ENCODE data around the gene PEAR1.

Gene PEAR1, protein sequence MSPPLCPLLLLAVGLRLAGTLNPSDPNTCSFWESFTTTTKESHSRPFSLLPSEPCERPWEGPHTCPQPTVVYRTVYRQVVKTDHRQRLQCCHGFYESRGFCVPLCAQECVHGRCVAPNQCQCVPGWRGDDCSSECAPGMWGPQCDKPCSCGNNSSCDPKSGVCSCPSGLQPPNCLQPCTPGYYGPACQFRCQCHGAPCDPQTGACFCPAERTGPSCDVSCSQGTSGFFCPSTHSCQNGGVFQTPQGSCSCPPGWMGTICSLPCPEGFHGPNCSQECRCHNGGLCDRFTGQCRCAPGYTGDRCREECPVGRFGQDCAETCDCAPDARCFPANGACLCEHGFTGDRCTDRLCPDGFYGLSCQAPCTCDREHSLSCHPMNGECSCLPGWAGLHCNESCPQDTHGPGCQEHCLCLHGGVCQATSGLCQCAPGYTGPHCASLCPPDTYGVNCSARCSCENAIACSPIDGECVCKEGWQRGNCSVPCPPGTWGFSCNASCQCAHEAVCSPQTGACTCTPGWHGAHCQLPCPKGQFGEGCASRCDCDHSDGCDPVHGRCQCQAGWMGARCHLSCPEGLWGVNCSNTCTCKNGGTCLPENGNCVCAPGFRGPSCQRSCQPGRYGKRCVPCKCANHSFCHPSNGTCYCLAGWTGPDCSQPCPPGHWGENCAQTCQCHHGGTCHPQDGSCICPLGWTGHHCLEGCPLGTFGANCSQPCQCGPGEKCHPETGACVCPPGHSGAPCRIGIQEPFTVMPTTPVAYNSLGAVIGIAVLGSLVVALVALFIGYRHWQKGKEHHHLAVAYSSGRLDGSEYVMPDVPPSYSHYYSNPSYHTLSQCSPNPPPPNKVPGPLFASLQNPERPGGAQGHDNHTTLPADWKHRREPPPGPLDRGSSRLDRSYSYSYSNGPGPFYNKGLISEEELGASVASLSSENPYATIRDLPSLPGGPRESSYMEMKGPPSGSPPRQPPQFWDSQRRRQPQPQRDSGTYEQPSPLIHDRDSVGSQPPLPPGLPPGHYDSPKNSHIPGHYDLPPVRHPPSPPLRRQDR

DNA sequence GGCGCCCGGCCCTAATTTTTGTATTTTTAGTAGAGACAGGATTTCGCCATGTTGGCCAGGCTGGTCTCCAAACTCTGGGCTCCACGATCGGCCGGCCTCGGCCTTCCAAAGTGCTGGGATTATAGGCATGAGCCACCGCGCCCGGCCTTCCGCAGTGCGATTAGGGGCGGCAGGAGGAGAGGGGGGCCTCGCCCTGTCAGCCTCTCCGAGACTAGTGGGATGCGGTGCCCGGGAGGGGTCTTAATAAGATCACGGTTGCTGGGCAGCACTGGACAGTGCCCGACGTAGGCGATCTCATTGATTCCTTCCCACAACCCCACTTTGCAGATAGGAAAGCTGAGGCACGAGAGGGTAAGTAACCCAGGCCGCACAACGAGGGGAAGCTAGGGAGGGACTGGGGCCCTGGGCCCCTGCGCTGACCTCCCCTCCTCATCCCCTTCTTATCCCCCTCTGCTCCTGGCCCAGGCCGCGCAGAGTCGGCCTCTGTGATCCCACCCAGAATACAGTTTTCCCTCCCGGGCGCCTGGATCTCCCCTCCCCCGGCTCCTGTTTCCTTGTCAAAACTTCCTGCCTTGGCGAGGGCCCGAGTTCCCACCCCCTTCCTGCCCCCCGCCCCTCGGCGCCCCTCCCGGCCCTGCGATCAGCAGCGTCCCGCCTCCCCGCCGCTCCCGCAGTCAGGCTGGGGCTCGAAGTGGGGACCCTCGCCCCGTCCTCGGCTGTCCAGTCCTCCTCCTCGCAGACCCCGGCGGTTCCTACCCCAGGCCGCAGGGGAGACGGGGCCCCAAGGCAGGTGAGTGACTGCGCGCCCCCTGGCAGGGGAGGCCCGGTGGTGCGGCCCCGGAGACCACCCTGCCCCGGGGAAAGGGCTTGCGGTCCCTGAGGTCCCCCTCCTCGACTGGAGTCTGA lies at the start of gene PEAR1:
TSS of gene PEAR1 (plus strand) at position 671 of the 906 bp plus-strand sequence. CDS start 10,209 bp downstream, outside the sequence.
- no peaks in the 10 kb centered on the region for H3K36me3 ChIP-seq
- peak within 1 kb of the TSS in 1 of 2 experiments; percentile 40 for H3K4me3 ChIP-seq (ENCODE audit: low read depth in 1 of 2, low read length in 1 of 2)
- peaks cover 18 to 21% of the 10 kb centered on the region in 2 experiments for H3K4me1 ChIP-seq (ENCODE audit: control insufficient read depth in 1 of 2, insufficient read depth in 1 of 2, low read depth in 1 of 2, low read length in 1 of 2)
- TF ChIP-seq, protein P1, sequence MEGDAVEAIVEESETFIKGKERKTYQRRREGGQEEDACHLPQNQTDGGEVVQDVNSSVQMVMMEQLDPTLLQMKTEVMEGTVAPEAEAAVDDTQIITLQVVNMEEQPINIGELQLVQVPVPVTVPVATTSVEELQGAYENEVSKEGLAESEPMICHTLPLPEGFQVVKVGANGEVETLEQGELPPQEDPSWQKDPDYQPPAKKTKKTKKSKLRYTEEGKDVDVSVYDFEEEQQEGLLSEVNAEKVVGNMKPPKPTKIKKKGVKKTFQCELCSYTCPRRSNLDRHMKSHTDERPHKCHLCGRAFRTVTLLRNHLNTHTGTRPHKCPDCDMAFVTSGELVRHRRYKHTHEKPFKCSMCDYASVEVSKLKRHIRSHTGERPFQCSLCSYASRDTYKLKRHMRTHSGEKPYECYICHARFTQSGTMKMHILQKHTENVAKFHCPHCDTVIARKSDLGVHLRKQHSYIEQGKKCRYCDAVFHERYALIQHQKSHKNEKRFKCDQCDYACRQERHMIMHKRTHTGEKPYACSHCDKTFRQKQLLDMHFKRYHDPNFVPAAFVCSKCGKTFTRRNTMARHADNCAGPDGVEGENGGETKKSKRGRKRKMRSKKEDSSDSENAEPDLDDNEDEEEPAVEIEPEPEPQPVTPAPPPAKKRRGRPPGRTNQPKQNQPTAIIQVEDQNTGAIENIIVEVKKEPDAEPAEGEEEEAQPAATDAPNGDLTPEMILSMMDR (IDR thresholded peaks at IDR 0.05) = no peak
- no peaks in the 10 kb centered on the region for H3K9me3 ChIP-seq
- H3K27me3 ChIP-seq = peaks cover 93% of the 10 kb centered on the region
- H3K27ac ChIP-seq = no peak within 1 kb of the TSS

DNA sequence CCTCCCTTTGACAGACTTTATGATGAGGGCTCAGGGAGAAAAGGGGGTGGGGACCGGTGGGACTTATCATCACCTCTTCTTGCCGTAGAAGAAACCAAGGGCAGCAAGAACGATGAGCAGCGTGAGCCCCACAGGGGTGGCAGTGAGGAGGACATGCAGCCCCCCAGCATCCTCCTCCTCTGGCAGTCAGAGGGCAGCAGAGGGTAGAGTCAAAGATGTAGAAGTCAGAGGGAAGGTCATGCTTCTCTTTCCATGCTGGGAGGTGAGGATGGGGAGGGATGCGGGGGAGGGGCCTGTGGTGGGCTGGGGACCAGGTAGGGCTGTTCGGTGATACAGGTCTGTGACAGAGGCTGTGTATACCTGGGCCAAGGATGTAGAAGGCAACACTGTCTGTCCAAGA lies 49.4 kb upstream of the PEAR1 start:
- no peaks in the 10 kb centered on the region for H3K9me3 ChIP-seq
- H3K4me1 ChIP-seq (ENCODE audit: control insufficient read depth in 1 of 2, insufficient read depth in 1 of 2, low read depth in 1 of 2, low read length in 1 of 2) = peaks cover 0 to 4% of the 10 kb centered on the region in 2 experiments
- no peak overlapping the region for H3K4me3 ChIP-seq (ENCODE audit: low read depth in 1 of 2, low read length in 1 of 2)
- no peaks in the 10 kb centered on the region for H3K36me3 ChIP-seq
- TF ChIP-seq, protein P1 (IDR thresholded peaks at IDR 0.05) = no peak
- H3K27me3 ChIP-seq = peaks cover 100% of the 10 kb centered on the region
- H3K27ac ChIP-seq = no peak overlapping the region

DNA sequence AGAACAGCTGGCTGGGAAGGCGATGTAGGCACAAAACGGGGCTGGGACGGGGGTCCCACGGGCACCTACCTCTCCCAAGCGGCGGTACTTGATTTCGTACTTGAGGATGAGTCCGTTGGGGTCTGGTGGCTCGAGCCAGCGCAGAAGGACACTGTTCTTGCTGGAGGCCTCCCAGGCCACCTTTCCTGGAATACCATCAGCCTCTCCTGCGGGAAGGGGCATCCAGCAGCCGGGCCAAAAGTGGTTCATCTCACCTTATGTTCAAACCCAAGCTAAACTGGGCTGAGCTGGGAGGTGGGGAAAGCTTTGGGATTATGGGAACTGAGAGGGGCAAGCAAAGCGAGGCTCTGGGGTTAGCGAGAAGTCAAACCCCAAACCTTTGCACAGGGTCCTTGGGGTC lies 48.9 kb upstream of the PEAR1 start:
- H3K27me3 ChIP-seq = peaks cover 100% of the 10 kb centered on the region
- no peak overlapping the region for H3K4me3 ChIP-seq (ENCODE audit: low read depth in 1 of 2, low read length in 1 of 2)

DNA sequence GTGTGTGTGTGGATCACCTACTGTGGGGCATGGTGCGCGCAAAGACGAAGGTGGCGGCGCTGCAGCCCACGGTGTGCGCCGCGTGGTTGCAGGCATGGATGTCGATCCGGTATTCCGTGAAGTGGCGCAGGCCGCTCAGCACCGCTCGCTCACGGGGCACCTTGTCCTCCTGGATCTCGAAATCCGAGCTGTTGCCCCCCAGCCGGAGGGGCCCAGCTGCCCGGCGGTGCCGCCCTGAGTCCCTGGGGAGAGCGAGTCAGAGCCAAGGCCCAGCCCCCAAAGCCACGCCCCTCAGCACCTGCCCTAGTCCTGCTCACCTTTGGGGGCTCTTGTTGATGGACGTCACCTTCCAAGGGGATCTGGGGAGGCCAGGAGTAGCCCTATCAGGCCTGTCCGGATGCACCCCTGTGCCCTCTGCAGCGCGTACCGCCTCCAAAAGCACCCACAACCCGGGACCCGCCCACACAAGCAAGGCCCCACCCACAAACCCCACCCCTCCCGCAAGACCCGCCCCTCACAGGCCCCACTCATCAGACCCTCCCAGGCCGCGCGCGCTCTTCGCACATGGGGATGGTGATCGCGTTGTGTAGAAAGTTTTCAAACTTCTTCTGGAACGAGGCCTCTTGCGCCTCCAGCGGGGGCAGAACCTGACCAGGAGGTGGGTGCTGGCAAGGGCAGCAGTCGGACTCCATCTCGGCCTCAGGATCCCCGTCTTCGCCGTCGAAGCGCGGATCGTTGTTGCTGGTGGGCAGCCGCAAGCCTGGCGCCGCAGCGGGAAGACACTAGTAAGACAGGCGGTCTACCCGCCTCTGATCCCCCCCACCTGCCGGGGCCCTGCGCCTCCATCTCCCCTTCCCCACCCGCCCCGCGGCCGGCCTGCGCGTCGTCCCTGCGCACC lies 48.2 kb upstream of the PEAR1 start:
- TF ChIP-seq, protein P1 (IDR thresholded peaks at IDR 0.05) = no peak
- no peaks in the 10 kb centered on the region for H3K36me3 ChIP-seq
- no peaks in the 10 kb centered on the region for H3K9me3 ChIP-seq
- no peak overlapping the region for H3K27ac ChIP-seq
- peaks cover 0 to 4% of the 10 kb centered on the region in 2 experiments for H3K4me1 ChIP-seq (ENCODE audit: control insufficient read depth in 1 of 2, insufficient read depth in 1 of 2, low read depth in 1 of 2, low read length in 1 of 2)
- H3K4me3 ChIP-seq (ENCODE audit: low read depth in 1 of 2, low read length in 1 of 2) = no peak overlapping the region
- H3K27me3 ChIP-seq = peaks cover 100% of the 10 kb centered on the region

More for the DNA sequence above, 48.9 kb upstream of the PEAR1 start:
- Histone ChIP-seq H3K4me1 (ENCODE audit: control insufficient read depth in 1 of 2, insufficient read depth in 1 of 2, low read depth in 1 of 2, low read length in 1 of 2) (peaks cover 0 to 4% of the 10 kb centered on the region in 2 experiments), H3K27ac (no peak overlapping the region), H3K9me3 (no peaks in the 10 kb centered on the region), H3K36me3 (no peaks in the 10 kb centered on the region)
- TF ChIP-seq, protein P1 (IDR thresholded peaks at IDR 0.05) = no peak
